Measurements from ENCODE around the gene POU2F3. TPM values are rescaled to one million over a fixed set of nuclear protein-coding genes. Genes with fewer than 3 reads are reported as not detected.

The POU2F3 gene
- total RNA-seq, 4 donors from 2014 or later, result not detected

DNA sequence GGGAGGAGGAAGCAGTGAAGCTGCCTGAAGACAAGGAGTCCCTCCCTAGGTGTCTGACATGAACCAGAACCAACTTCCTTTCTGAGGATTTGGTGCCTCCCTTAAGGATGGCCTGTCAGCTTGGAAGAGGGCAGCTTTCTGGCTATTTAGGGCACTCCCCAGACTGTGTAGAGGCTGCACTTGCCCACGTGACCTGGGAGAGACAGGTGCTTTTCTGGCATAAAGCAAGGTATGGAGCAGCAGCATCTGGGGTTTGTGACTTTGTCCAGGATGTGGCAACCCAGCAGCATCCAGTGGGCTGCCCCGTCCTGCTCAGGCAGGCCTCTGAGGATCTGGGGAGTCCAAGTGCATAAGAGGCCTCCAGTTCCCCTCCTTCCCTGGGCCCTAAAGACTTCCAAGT lies 43.2 kb downstream of the POU2F3 start:
- in situ Hi-C loops (cut with MboI; ENCODE audit: low sequenced_read_pairs in 4 of 4), result loop anchor here in 1 of 4 donors (25.0 kb wide), 1 partner anchor 621 kb away; no protein-coding TSS in a partner anchor

DNA sequence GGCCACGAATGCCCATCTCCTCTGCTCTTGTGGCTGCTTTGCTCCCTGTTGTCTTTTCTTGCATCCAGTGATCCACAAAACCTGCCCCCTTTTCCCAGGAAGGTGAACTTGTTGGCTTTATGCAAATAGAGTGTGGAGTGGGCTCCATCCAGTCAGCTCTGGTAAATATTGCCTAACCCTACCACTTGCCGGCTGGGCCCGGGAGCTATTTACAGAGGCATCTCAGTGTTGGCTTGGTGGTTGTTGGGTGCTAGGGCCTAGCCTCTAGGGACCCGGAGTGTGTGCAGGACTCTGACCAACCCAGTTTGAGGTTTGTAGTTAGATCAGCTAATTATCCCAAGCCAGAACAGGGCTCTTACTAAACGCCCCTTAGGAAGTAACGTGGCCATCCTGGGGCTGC lies 44.3 kb downstream of the POU2F3 start:
- intact Hi-C loops (cut with DNase I; ENCODE audit: low total_unique reads), result no loop called here
- no peak for DNase-seq
- no peak for ATAC-seq
- Histone ChIP-seq H3K27me3 (no peaks in the 10 kb centered on the region), H3K4me3 (no peak overlapping the region), H3K36me3 (no peaks in the 10 kb centered on the region), H3K9me3 (no peaks in the 10 kb centered on the region), H3K4me1 (peaks cover 0 to 8% of the 10 kb centered on the region in 2 donors), H3K27ac (no peak overlapping the region)
- no peak for TF ChIP-seq POLR2A (IDR thresholded peaks at IDR 0.05)
- TF ChIP-seq, protein P1, sequence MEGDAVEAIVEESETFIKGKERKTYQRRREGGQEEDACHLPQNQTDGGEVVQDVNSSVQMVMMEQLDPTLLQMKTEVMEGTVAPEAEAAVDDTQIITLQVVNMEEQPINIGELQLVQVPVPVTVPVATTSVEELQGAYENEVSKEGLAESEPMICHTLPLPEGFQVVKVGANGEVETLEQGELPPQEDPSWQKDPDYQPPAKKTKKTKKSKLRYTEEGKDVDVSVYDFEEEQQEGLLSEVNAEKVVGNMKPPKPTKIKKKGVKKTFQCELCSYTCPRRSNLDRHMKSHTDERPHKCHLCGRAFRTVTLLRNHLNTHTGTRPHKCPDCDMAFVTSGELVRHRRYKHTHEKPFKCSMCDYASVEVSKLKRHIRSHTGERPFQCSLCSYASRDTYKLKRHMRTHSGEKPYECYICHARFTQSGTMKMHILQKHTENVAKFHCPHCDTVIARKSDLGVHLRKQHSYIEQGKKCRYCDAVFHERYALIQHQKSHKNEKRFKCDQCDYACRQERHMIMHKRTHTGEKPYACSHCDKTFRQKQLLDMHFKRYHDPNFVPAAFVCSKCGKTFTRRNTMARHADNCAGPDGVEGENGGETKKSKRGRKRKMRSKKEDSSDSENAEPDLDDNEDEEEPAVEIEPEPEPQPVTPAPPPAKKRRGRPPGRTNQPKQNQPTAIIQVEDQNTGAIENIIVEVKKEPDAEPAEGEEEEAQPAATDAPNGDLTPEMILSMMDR (IDR thresholded peaks at IDR 0.05 in 4 of 5, conservative IDR thresholded peaks at IDR 0.05 in 1 of 5), result no peak
- in situ Hi-C loops (cut with MboI; ENCODE audit: low sequenced_read_pairs in 4 of 4), result loop anchor here in 1 of 4 donors (25.0 kb wide), 1 partner anchor 622 kb away; no protein-coding TSS in a partner anchor

More for the DNA sequence above, 43.2 kb downstream of the POU2F3 start:
- Histone ChIP-seq H3K27me3 (no peaks in the 10 kb centered on the region), H3K9me3 (no peaks in the 10 kb centered on the region), H3K27ac (no peak overlapping the region), H3K4me3 (no peak overlapping the region), H3K4me1 (peaks cover 0 to 8% of the 10 kb centered on the region in 2 donors), H3K36me3 (no peaks in the 10 kb centered on the region)
- intact Hi-C loops (cut with DNase I; ENCODE audit: low total_unique reads), result no loop called here
- no peak for ATAC-seq
- TF ChIP-seq, protein P1 (IDR thresholded peaks at IDR 0.05 in 4 of 5, conservative IDR thresholded peaks at IDR 0.05 in 1 of 5), result no peak
- no peak for TF ChIP-seq POLR2A (IDR thresholded peaks at IDR 0.05)
- DNase-seq, result no peak

- no peak overlapping the region for H3K4me3 ChIP-seq
- H3K27me3 ChIP-seq, result no peaks in the 10 kb centered on the region
- in situ Hi-C loops (cut with MboI; ENCODE audit: low sequenced_read_pairs in 4 of 4), result loop anchor here in 1 of 4 donors (25.0 kb wide), 1 partner anchor 623 kb away; no protein-coding TSS in a partner anchor
- H3K9me3 ChIP-seq, result no peaks in the 10 kb centered on the region
- TF ChIP-seq, protein P1 (IDR thresholded peaks at IDR 0.05 in 4 of 5, conservative IDR thresholded peaks at IDR 0.05 in 1 of 5), result no peak
- no peak for TF ChIP-seq POLR2A (IDR thresholded peaks at IDR 0.05)
- ATAC-seq (no peak), DNase-seq (no peak)
- no peak overlapping the region for H3K27ac ChIP-seq
- intact Hi-C loops (cut with DNase I; ENCODE audit: low total_unique reads), result no loop called here
- peaks cover 0 to 8% of the 10 kb centered on the region in 2 donors for H3K4me1 ChIP-seq
- H3K36me3 ChIP-seq, result no peaks in the 10 kb centered on the region
Observed at GRCh38 chr11:120285256-120285655, 45.3 kb downstream of the POU2F3 start.

DNA sequence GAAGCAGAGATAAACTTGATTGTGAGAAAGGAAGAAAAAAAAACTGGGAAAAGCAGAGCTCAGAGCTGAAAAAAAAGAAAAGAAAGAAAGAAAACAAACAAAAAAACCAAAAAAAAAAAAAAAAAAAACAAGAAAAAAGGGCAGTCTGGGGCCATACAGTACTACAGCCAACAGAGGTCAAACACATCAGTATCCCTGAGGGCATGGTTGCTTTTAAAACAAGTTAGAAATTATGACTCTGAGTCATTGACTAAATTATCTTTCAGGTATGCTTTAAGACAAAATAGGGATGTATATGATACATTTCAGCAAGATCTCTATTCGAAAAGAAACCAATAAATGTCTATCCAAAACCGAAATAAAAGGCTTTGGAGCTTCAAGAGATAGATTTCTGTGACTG lies 48.1 kb downstream of the POU2F3 start:
- in situ Hi-C loops (cut with MboI; ENCODE audit: low sequenced_read_pairs in 4 of 4) (loop anchor here in 1 of 4 donors (25.0 kb wide), 1 partner anchor 626 kb away; no protein-coding TSS in a partner anchor), intact Hi-C loops (cut with DNase I; ENCODE audit: low total_unique reads) (no loop called here)
- TF ChIP-seq, protein P1 (IDR thresholded peaks at IDR 0.05 in 4 of 5, conservative IDR thresholded peaks at IDR 0.05 in 1 of 5), result no peak
- TF ChIP-seq POLR2A (IDR thresholded peaks at IDR 0.05), result no peak

DNA sequence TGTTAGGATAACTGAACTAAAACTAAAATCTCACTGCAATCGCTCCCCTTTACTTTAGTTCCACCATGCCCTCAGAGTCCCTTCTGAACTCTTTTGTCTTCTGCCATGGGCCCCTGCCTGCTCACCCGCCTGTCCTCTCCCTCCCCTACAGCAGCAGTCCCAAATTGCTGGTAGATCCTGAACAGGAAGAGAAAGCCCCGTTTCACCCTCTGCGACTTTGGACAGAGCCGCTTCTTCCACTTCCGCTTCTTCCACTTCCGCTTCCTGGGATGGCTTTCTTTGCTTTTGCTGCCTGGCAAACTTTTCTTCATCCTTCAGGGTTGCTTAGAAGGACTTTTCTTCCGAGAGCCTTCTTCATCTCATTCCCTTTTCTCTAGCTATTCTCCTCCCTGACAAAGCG lies 49.5 kb downstream of the POU2F3 start:
- Histone ChIP-seq H3K4me3 (no peak overlapping the region), H3K9me3 (no peaks in the 10 kb centered on the region), H3K36me3 (no peaks in the 10 kb centered on the region), H3K27me3 (peaks cover 0 to 16% (median 11%) of the 10 kb centered on the region in 3 donors), H3K4me1 (no peaks in the 10 kb centered on the region), H3K27ac (no peak overlapping the region)
- intact Hi-C loops (cut with DNase I; ENCODE audit: low total_unique reads), result no loop called here
- in situ Hi-C loops (cut with MboI; ENCODE audit: low sequenced_read_pairs in 4 of 4), result loop anchor here in 1 of 4 donors (25.0 kb wide), 1 partner anchor 627 kb away; no protein-coding TSS in a partner anchor
- ATAC-seq, result no peak
- TF ChIP-seq, protein P1 (IDR thresholded peaks at IDR 0.05 in 4 of 5, conservative IDR thresholded peaks at IDR 0.05 in 1 of 5), result no peak
- TF ChIP-seq POLR2A (IDR thresholded peaks at IDR 0.05), result no peak
- no peak for DNase-seq

More for the DNA sequence above, 48.1 kb downstream of the POU2F3 start:
- ATAC-seq, result no peak
- DNase-seq, result no peak
- Histone ChIP-seq H3K27me3 (peaks cover 0 to 5% (median 5%) of the 10 kb centered on the region in 3 donors), H3K4me1 (no peaks in the 10 kb centered on the region), H3K4me3 (no peak overlapping the region), H3K27ac (no peak overlapping the region), H3K36me3 (no peaks in the 10 kb centered on the region), H3K9me3 (no peaks in the 10 kb centered on the region)

Measured in gastrocnemius medialis (tissue), 4 donors.